Posterior cingulate gyrus (tissue), 11 donors: Measurements from ENCODE around the gene PCCB.
"Not testable (repeated sequence)": the region's sequence is repeated elsewhere in the genome, so short reads cannot be mapped to it uniquely, and the experiment has no call there.

Source experiments
- DNase-seq, 10 donors: peaks; one replicate each; pipeline versions ENCODE4 v3.0.0 to v3.0.0-alpha.2; 2020 to 2021; ENCODE audit warnings: mixed read lengths in 3 of 10
- intact Hi-C: fragments of 100-400 bp; cut with DNase I; formaldehyde crosslinking; loops from one replicate; pipeline ENCODE4 v1.15.1; 2023

Gene PCCB

DNA sequence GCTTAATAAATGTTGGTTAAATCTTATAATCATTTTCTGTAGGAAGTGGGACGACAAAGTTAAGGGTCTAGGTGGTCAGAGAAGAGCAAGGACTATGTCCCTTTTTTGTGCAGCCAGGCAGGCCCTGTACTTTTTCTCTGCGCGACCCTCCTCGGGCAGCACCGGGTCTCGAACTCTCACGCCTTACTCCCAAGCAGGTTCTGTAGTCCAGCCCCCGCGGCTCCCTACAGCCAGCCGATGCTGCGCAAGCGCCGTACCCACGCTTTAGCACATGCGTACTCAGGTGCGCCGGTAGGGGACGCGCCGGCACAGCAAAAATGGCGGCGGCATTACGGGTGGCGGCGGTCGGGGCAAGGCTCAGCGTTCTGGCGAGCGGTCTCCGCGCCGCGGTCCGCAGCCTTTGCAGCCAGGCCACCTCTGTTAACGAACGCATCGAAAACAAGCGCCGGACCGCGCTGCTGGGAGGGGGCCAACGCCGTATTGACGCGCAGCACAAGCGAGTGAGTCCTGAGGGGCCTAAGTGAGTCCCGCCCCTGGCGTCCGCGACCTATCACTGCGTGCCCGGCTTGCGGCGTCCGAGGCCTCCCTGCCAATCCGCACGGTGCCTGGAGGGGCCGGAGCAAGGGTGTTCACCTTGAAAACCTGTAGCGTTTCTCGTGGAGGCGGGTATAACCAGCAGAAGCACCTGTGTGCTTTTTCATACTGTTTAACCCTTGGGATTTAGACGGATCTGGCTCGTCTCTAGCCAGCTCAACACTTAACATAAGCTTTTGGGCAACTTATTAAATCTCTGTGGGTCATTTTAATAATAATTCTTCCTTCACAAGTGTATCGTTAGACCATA, at the start of gene PCCB:
Gene PCCB (plus strand): TSS at position 282 of the 844 bp plus-strand sequence. CDS start 36 bp downstream, at position 318.
- peak; percentile 83 to 99 (median 90) for DNase-seq
- intact Hi-C loops = loop anchor here (2.0 to 5.0 kb wide), 2 partner anchors 53 to 502 kb away; partner anchors contain the start of genes MSL2 and STAG1

DNA sequence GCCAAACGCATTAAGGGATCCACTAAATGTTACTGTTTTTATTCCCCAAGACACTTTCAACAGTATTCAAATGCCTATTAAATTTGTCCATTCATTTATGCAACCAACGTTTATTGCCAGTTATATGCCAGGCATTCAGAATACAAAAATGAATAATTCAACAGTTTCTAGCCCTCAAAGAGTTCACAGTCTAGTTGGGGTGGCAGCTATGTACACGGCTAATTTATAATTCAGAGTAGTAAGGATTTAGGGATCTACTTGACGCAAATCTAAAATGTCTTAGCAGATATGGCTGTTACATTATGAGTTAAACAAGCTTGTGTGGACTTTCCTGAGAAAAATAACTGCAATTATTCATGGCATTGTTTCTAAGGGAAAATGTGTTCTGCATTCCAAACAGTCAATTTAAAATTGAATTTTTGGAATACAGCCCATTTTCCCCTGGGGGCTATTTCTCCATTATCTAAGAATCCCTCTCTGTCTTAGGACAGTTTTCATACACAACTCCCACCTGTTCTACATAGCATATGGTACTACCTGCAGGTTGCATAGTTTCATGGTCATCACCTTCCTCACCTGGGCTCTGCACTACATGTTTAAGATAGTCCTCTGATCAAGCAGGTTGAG, 42.5 kb upstream of the PCCB start:
- intact Hi-C loops = no loop called here
- DNase-seq = no peak

DNA sequence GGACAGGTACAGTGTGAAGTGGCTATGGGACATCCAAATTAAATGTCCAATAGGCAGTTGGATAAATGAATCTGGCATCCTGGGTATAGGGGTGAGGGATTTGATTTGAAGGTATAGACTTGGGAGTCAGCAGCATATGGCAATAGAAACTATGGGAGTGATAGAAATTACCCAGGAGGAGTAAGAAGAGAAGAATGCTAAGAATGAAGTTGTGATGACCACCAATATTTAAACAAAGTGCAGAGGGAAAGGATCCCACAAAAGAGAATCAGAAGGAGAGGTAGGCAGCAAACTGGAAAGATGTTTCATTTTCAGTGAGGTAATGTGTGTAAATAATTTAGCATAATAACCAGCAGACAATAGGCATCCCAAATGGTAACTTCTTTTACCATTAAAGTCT, 40.2 kb upstream of the PCCB start:
- no peak for DNase-seq
- intact Hi-C loops = no loop called here

DNA sequence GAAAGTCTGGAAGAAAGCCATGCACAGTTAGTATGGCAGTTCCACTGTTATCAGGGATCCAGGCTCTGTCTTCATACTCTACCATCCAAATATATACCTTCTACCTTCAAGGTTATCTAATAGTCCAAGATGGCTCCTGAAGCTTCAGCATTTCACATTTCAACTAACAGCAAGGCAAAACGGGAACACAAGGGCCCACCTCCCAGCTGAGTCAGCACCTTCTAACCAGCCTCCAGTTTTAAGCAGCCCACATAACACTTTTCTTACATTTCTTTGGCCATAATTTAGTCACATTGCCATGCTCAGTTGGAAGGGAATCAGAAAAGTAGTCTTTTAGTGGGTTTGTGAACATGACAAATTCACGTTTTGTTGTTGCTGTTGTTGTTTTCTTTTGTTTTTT, 38.6 kb upstream of the PCCB start:
- intact Hi-C loops = no loop called here
- no peak for DNase-seq

DNA sequence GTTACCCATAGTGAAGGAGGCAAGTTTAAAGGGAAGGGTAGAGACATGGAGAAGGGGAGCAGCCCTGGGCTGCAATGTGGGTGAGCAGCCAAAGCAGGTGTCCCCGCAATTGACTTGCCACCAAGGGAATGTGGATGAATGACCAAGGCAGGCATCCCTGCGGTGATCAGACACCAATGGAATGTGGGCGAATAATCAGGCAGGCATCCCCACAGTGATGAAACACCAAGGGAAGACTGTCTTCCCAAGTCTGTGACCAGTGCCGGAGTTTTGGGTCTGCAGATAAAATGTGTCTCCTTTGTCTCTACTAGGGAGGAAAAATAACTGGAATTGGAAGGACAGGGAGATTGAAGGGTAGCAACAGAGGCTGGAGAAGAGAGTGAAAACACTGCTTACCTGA, 27.4 kb upstream of the PCCB start:
- DNase-seq, intact Hi-C loops: not testable (repeated sequence)

DNA sequence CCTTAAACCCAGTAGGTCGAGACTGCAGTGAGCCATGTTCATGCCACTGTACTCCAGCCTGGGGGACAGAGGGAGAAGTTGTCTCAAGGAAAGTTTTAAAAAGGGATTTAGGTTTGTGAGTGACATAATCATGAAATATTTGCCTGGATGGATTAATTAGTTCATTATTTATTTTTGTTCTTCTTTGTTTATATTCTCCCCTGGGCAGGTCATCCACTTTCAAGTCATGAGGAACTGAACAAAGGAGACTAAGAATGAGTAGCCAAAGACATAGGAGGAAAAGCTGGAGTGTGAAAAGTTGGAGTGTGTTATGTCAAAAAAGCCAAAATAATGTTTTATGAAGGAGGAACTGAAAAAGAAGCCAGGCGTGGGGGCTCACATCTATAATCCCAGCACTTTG, 17.7 kb upstream of the PCCB start:
- intact Hi-C loops = no loop called here
- no peak for DNase-seq

DNA sequence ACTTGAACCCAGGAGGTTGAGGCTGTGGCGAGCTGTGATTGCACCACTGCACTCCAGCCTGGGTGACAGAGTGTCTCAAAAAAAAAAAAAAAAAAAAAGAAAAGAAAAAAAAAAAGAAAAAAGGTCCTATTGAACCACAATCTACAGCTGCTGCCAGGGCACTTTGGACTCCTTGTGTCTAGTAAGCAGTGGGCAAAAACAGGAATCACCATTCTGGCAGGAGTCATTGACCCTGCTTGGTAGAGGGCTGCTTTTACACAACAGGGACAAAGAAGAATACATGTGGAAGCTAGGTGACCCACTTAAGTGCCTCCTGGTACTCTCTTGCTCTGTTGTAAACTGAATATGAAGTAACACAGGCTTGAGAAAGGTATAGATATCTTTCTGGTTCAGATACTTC, 14.6 kb upstream of the PCCB start:
- intact Hi-C loops = no loop called here

DNA sequence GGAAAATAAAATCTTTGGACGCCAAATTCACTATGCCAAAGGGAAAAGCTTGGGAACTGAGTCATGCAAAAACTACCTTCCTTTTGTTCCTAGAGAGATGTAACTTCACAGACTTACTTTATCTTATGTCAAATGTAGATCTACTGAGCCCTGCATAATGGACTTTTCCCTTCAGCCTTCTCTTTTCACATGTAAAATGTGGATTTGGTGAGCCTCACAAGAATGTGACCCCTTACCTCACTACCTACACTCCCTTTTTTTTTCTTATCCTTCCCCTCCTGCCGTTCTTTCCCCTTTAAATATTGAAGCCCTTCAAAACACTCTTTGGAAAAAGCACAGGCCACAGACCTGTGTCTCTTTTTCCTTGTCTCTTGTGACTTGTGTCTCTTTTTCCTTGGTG, 14.0 kb upstream of the PCCB start:
- DNase-seq = no peak
- intact Hi-C loops = no loop called here

More for the DNA sequence above, 14.6 kb upstream of the PCCB start:
- no peak for DNase-seq

DNA sequence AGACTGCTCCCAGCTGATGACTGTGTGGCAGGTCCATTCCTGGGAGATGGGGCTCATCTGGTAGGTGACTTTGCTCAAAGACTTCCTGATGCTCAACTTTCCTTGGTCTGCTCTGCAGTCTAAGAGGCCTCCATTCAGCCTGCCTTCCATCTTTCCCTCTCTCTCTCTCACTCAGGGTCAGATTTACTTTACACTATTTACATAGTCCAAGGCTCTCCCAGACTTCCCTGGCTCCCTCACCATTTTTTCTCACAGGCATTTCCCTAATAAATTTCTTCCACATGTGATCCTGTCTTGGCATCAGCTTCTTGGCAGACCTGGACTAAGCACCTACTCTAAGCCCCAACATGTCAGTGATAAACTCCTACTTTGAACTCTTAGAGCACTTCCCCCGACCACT, 13.0 kb upstream of the PCCB start:
- intact Hi-C loops = no loop called here
- no peak for DNase-seq

DNA sequence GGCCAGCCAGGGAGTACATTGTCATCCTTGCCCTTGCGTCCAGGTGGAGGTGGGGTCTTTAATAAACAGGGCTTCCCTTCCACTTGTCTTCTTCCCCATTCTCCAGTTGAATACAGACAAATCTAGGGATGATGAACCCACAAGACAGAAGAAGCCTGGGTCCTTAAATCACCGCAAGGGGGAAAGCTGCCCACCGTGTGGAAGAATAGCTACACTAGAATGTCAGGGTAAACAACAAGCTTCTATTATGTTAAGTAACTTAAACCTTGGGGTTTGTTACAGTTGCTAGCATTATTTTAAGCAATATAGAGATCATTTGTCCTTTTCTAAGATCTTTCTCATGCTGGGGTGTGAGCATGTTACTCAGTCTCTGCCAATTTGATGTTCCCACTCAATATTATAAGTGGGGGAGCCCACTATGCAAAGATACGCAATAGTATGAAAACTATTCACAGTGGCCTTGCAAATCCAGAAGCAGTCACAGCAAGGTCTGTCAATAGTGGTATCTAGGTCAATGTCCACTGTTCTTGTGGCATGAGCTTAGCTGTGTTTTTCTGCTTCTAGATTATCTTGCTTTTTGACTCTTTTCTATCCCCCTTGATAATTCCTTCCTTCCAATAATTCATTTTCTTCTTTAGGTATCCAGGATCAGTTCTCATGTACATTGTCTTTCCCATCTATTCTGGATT, 12.0 kb upstream of the PCCB start:
- intact Hi-C loops = no loop called here
- no peak for DNase-seq

DNA sequence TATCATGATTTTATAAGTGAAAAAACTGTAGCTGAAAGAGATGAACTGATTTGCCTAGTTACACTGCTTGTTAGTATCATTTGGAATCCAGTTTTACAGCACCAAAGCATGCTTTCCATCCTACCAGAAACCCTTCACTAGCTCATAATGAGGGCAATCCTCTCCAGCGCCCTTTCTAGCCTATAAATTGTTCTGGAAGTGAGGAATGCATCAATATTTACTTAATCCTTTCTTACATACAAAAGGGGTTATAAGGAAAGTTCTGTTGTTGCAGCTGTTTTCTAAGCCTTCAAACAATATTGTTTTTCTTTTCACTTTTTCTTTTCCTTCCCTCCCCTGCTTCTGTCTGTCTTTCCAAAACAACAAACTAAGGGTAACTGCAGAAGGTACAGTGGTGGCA, 11.0 kb upstream of the PCCB start:
- DNase-seq = no peak
- intact Hi-C loops = no loop called here

DNA sequence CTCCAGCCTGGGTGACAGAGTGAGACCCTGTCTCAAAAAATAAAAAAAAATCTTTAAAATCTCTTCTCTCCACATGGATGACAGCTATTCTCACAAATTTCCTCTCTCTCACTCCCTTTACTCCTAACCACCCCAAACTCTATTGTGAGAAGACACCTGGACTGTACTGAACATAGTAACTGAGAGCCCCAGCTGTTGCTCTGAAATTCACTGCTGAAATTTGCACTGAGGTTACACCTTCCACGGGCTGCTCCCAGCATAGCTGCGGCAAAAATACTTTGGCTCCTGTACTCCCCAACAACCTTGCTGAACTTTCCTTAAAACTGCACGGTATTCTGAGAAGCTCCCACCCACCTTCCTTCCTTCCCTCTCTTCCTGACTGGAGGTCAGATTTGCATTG, 4.4 kb upstream of the PCCB start:
- intact Hi-C loops = no loop called here
- peak in 1 of 10 donors; percentile 27 for DNase-seq

DNA sequence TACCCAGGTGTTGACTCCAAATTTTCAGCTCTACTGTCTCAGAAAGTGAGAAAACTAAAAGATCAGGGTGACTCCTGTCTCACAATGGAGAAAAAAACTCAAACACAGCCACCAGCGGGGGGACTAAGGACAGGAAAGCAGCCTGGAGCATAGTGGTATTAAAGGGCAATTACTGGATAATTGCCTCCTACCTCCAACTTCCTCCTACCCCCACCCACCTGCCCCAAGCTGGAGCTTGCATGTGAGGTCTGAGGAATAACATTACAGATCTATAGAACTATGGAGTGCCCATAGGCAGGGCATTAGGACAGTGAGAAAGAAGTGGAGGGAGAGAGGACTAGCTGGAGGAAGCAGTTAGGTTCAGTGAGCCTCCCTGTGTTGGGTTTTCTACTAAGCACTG, 2.7 kb upstream of the PCCB start:
- DNase-seq = no peak
- intact Hi-C loops = no loop called here

DNA sequence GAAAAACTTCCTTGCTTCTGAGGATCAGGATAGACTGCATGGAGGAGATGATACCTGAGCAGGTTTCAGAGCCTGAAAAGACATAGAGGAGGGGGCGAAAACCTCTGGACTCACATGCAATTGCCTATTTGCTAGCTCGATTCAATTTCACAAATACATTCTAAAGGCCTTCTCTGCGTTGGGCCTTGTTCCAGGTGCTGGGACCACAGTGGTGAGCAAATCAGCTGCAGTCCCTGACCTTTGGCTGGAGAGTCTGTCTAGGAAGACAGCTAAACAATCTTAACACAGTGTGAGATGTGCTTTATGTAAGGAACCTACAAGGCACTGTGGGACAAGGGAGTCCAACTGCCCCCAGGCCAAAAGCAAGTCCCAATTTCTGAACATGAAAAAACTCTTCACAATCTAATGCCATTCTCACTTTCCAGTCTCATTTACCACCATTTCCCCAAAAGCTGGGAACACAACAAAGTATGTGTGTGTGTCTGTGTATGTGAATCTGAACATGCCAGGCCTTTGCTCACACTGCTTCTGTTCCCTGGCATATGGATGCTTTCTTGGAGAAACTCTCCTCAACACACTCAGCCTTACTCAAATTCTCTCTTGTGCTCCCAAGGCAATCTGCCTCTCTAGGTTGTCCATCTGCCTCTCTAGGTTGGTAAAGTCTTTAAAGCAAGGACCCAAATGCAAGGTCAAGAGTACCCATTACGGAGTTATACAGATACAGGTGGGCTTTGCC, 2.1 kb upstream of the PCCB start:
- intact Hi-C loops = no loop called here
- peak in 1 of 10 donors; percentile 14 for DNase-seq

DNA sequence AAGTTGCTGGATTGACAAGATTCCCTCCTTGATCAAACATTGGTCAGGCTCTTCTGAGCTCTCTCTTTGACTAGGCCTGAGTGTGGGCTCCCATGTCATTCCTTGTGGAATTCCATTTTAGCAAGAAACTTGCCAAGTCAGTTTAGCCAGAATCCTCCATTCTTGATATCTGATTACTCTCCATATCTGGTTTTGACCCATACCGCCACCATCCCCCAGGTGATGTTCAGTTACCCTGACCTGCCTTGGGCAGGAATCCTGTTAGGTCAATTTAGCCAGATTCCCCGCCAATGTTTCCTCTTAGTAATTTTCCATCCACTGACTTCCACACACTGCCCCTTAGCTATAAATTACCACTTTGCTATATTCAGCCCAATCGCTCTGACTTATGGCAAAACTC, 1.0 kb upstream of the PCCB start:
- intact Hi-C loops = no loop called here
- DNase-seq = peak in 1 of 10 donors; percentile 4

DNA sequence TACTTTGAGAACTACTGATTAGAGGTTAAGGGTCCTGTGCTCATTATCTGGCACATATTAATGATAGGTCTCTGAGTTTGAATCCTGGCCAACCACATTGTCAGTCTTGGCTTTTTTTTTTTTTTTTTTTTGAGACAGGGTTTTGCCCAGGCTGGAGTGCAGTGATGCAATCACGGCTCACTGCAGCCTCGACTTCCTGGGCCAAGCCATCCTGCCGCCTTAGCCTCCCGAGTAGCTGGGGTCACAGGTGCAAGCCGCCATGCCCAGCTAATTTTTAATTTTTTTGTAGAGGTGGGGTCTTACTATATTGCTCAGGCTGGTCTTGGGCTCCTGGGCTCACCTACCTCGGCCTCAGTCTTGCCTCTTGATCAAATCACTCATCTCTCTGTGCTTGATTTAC, 547 bp upstream of the PCCB start:
- peak in 1 of 10 donors; percentile 53 for DNase-seq
- intact Hi-C loops = no loop called here

DNA sequence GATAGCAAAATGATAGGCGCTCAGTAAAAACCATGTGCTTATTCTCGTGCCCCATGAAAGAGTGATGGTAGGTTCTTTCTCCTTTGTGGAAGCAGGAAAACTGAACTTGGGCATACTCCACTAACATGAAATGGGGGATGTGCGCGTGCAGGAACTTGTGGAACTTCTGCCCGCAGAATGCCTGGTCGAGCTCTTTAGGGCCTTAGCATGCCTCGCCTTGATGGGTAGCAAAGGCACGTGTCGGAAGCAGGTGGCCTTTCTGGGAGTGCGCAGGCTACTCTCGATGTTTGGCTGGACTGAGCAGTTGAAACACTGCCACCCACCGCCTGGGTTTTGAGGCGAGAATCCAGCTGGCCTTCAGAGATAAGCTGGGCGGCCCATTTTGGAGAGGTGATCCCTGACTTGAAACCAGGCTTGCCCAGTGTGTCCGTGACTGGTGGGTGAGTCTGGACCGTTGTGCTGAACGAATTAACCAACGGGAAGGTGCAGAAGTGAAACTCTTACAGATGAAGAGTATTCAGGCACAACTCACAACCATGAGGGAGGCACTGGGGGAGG, 842 bp downstream of the PCCB start:
- DNase-seq = peak; percentile 57 to 96 (median 76)
- intact Hi-C loops = loop anchor here (1.0 to 5.0 kb wide), 3 partner anchors 54 to 501 kb away; partner anchors contain the start of genes MSL2 and STAG1

DNA sequence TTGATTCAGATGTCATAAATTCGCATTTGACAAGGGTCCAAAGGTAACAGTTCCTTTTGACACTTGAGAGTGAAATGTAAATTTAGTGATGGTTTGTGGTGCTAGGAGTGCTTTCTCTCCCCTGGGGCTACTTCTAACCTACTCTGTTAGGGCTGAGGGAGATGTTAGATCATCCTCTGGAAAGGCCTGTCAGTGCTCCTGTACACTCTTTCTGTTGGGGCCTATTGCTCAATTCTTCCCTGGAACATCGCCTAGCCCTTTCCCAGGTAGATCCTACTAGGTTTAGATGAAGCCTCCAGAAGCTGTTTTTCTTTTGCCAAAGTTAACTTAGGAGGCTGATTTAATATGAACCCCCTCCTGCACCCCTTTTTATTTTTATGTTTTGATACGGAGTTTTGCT, 1.4 kb downstream of the PCCB start:
- intact Hi-C loops = loop anchor here (1.0 to 5.0 kb wide), 3 partner anchors 55 to 501 kb away; partner anchors contain the start of genes MSL2 and STAG1
- no peak for DNase-seq

DNA sequence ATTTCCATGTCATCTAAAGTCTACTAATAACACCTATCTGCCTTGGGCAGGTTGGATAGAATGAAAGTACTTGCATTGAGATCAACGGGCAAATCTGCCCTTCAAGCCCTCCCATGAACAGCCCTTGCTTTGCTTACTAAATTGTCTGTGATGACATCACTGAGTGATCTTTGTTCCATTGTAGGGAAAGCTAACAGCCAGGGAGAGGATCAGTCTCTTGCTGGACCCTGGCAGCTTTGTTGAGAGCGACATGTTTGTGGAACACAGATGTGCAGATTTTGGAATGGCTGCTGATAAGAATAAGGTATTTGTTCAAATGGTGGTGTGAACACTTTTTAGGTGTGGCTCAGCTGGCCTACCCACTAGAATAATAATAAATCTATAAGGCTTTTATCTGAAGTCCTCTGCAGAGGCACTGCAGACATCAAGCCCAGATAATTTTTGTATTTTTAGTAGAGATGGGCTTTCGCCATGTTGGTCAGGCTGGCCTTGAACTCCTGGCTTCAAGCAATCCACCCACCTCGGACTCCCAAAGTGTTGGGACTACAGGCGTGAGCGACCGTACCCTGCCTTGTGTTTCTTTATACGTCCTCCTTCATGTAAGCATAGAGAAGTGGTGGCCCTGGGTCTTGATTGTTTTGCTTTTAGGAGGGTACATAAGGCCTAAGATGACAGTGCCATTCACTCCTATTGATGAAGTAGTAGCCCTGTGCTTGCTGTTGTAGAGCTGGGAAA, 5.7 kb downstream of the PCCB start:
- DNase-seq = peak in 6 of 10 donors; percentile 11 to 79 (median 36)
- intact Hi-C loops = no loop called here
